H1 (cell line): Measurements from ENCODE around the gene DIAPH2. TPM values are rescaled to one million over a fixed set of nuclear protein-coding genes. Genes with fewer than 3 reads are reported as not detected.

Experiments
- EP300 ChIP-seq, 2 experiments: IDR thresholded peaks; 1 replicate in 1 of 2; 2 replicates in 1 of 2; pipeline ENCODE4 v1.6.1; 2011 to 2012; ENCODE audit warnings: low read depth in 2 of 2, low read length in 2 of 2, mild to moderate bottlenecking in 2 of 2, borderline replicate concordance in 1 of 2, inconsistent platforms in 1 of 2, moderate library complexity in 1 of 2
- FOSL1 ChIP-seq: IDR thresholded peaks from 2 replicates; pipeline ENCODE4 v1.6.1; 2011; ENCODE audit warnings: mild to moderate bottlenecking, low read depth, low read length, moderate library complexity; ENCODE audit not compliant: insufficient read depth
- HDAC6 ChIP-seq: IDR thresholded peaks from one replicate; pipeline ENCODE4 v1.7.1; 2012; ENCODE audit warnings: low read depth, mild to moderate bottlenecking, inconsistent platforms, low read length, moderate library complexity
- RAD21 ChIP-seq, 2 experiments: IDR thresholded peaks in 1 of 2; conservative IDR thresholded peaks in 1 of 2; 2 replicates each; pipeline ENCODE4 v1.6.1; 2011; ENCODE audit warnings: low read depth in 2 of 2, low read length in 2 of 2, improper control_type of control experiment in 1 of 2, inconsistent platforms in 1 of 2, mild to moderate bottlenecking in 1 of 2, moderate library complexity in 1 of 2
- RNF2 ChIP-seq: fragments of 200-900, 300-1000 bp; sonication (generic); IDR thresholded peaks from 2 replicates; pipeline ENCODE4 v1.7.1; 2016; ENCODE audit warnings: borderline replicate concordance, low read depth, mild to moderate bottlenecking, antibody characterized with exemption, low read length; ENCODE audit not compliant: poor library complexity, severe bottlenecking; ENCODE audit errors: missing control alignments
- SP4 ChIP-seq: IDR thresholded peaks from 2 replicates; pipeline ENCODE4 v1.6.1; 2012; ENCODE audit warnings: low read length, inconsistent platforms
- TAF7 ChIP-seq: optimal IDR thresholded peaks from 2 replicates; pipeline ENCODE3; 2011; ENCODE audit warnings: low read depth, mild to moderate bottlenecking, inconsistent platforms, low read length, moderate library complexity, borderline replicate concordance
- polyA plus RNA-seq, 7 experiments: library from polyadenylated mRNA; depleted of rRNA in 3 of 7; stranded (reverse) in 5 of 7; unstranded in 2 of 7; fragments of >200 nt in 5 of 7; fragments of 200-250 nt in 2 of 7; gene quantifications; 1 replicate in 5 of 7; 2 replicates in 1 of 7; 4 replicates in 1 of 7; pipeline versions ENCODE4 v1.2.1 to v1.2.3, GENCODE V29; 2011 to 2013; ENCODE audit warnings: missing spikeins in 2 of 7, mixed read lengths in 2 of 7
- total RNA-seq: library from RNA; stranded (reverse); fragmentation: NEBNext Ultra II Directional; extraction: Animal tissue kit (Norgen Biotek cat#: 25700); gene quantifications from 2 replicates; pipeline ENCODE4 v1.2.1, GENCODE V29; 2021

The DIAPH2 gene
- total and polyA plus RNA-seq, 2 of the 8 experiments (the other 6 are each of a cell fraction or from before 2014, with no cell fraction given), result 4.4 to 24.3 TPM

- TF ChIP-seq EP300 (IDR thresholded peaks at IDR 0.05; ENCODE audit: borderline replicate concordance in 1 of 2, low read depth in 2 of 2, low read length in 2 of 2) (no peak), HDAC6 (no peak), SP4 (no peak), RAD21 (IDR thresholded peaks at IDR 0.05 in 1 of 2, conservative IDR thresholded peaks at IDR 0.05 in 1 of 2; ENCODE audit: low read depth in 2 of 2, low read length in 2 of 2) (no peak), FOSL1 (no peak), RNF2 (no peak), TAF7 (no peak)
Observed at GRCh38 chrX:97000682-97001368, 316.2 kb downstream of the DIAPH2 start (continued).
